ENCODE measurements around the gene GRM1.

The GRM1 gene

GRCh38 chr6:146133866-146134265, 105.0 kb downstream of the GRM1 start:
- no peak for TF ChIP-seq CTCF (conservative IDR thresholded peaks at IDR 0.05; ENCODE audit: control insufficient read depth, insufficient read depth, low read depth, low read length)
- DNase-seq (ENCODE audit: low read depth) = no peak
- H3K4me3 ChIP-seq (ENCODE audit: control insufficient read depth, low read depth, low read length) = no peak overlapping the region

GRCh38 chr6:146135167-146135566, 106.3 kb downstream of the GRM1 start:
- H3K4me3 ChIP-seq (ENCODE audit: control insufficient read depth, low read depth, low read length) = no peak overlapping the region
- no peak for DNase-seq (ENCODE audit: low read depth)
- no peak for TF ChIP-seq CTCF (conservative IDR thresholded peaks at IDR 0.05; ENCODE audit: control insufficient read depth, insufficient read depth, low read depth, low read length)

- DNase-seq (ENCODE audit: low read depth) = no peak
- TF ChIP-seq CTCF (conservative IDR thresholded peaks at IDR 0.05; ENCODE audit: control insufficient read depth, insufficient read depth, low read depth, low read length) = no peak
- no peak overlapping the region for H3K4me3 ChIP-seq (ENCODE audit: control insufficient read depth, low read depth, low read length)
These were observed 118.0 kb downstream of the GRM1 start for GRCh38 chr6:146146836-146147235.

- no peak for DNase-seq (ENCODE audit: low read depth)
- no peak for TF ChIP-seq CTCF (conservative IDR thresholded peaks at IDR 0.05; ENCODE audit: control insufficient read depth, insufficient read depth, low read depth, low read length)
- no peak overlapping the region for H3K4me3 ChIP-seq (ENCODE audit: control insufficient read depth, low read depth, low read length)
These were observed 120.9 kb downstream of the GRM1 start for GRCh38 chr6:146149770-146150169.

GRCh38 chr6:146153040-146153758, 124.3 kb downstream of the GRM1 start:
- H3K4me3 ChIP-seq (ENCODE audit: control insufficient read depth, low read depth, low read length) = no peak overlapping the region
- no peak for DNase-seq (ENCODE audit: low read depth)
- TF ChIP-seq CTCF (conservative IDR thresholded peaks at IDR 0.05; ENCODE audit: control insufficient read depth, insufficient read depth, low read depth, low read length) = no peak

GRCh38 chr6:146154197-146154596, 125.3 kb downstream of the GRM1 start:
- no peak overlapping the region for H3K4me3 ChIP-seq (ENCODE audit: control insufficient read depth, low read depth, low read length)
- TF ChIP-seq CTCF (conservative IDR thresholded peaks at IDR 0.05; ENCODE audit: control insufficient read depth, insufficient read depth, low read depth, low read length) = no peak
- DNase-seq (ENCODE audit: low read depth) = no peak

GRCh38 chr6:146161664-146162063, 132.8 kb downstream of the GRM1 start:
- no peak for TF ChIP-seq CTCF (conservative IDR thresholded peaks at IDR 0.05; ENCODE audit: control insufficient read depth, insufficient read depth, low read depth, low read length)
- no peak overlapping the region for H3K4me3 ChIP-seq (ENCODE audit: control insufficient read depth, low read depth, low read length)
- no peak for DNase-seq (ENCODE audit: low read depth)
